SK-N-SH treated with all-trans-retinoic acid at 6 μM for 48 hours (cell line): ENCODE measurements around the gene ATP6AP2.

ENCODE experiments used
- ARNTL ChIP-seq: fragments of 450-650 bp; formaldehyde crosslinking; IDR thresholded peaks from 2 replicates; pipeline ENCODE4 v1.5.0; 2020; ENCODE audit warnings: low read depth, mild to moderate bottlenecking, moderate library complexity, borderline replicate concordance
- BACH2 ChIP-seq: fragments of 250-450 bp; sonication (Bioruptor Pico); IDR thresholded peaks from 2 replicates; pipeline ENCODE4 v1.9.0; 2021; ENCODE audit warnings: mild to moderate bottlenecking, borderline replicate concordance
- CREB5 ChIP-seq: fragments of 250-450 bp; sonication (Bioruptor Pico); IDR thresholded peaks from 2 replicates; pipeline ENCODE4 v1.5.1; 2020; ENCODE audit warnings: low read depth, mild to moderate bottlenecking, moderate library complexity
- PATZ1 ChIP-seq: fragments of 250-450 bp; sonication (Bioruptor Pico); IDR thresholded peaks from 2 replicates; pipeline ENCODE4 v1.8.0; 2020; ENCODE audit warnings: mild to moderate bottlenecking, moderate library complexity, borderline replicate concordance
- PPARA ChIP-seq: fragments of 250-450 bp; sonication (Bioruptor Pico); IDR thresholded peaks from 2 replicates; pipeline ENCODE4 v1.5.0; 2020; ENCODE audit warnings: mild to moderate bottlenecking, borderline replicate concordance
- RARB ChIP-seq: fragments of 250-450 bp; sonication (Bioruptor Pico); IDR thresholded peaks from 2 replicates; pipeline ENCODE4 v1.8.0; 2021; ENCODE audit warnings: mild to moderate bottlenecking, moderate library complexity
- TCF4 ChIP-seq: fragments of 250-450 bp; sonication (Bioruptor Pico); IDR thresholded peaks from 2 replicates; pipeline ENCODE4 v1.8.0; 2021; ENCODE audit warnings: mild to moderate bottlenecking, moderate library complexity, borderline replicate concordance

GRCh38 chrX:40644176-40644575 is 63.4 kb downstream of the ATP6AP2 start:
- no peak for TF ChIP-seq TCF4 (CRISPR knock-in tag)
- TF ChIP-seq PPARA (CRISPR knock-in tag): no peak
- TF ChIP-seq PATZ1 (CRISPR knock-in tag): no peak
- TF ChIP-seq ARNTL: no peak
- TF ChIP-seq RARB (CRISPR knock-in tag): no peak
- no peak for TF ChIP-seq BACH2 (CRISPR knock-in tag)
- TF ChIP-seq CREB5 (CRISPR knock-in tag): no peak
